ENCODE data around the gene TUBGCP2.

- TF ChIP-seq CTCF (IDR thresholded peaks at IDR 0.05) (no peak), POLR2A (IDR thresholded peaks at IDR 0.05) (no peak)
Measured at GRCh38 chr10:133311570-133311969, 2.9 kb upstream of the TUBGCP2 start.

All from testis (tissue), 2 donors.